Stimulated activated CD4-positive, alpha-beta T cell treated with anti-CD3 and anti-CD28 coated beads, TNF-alpha, amount 100 ng/mL, for 48 hours (primary cell): ENCODE data around the gene TBC1D19.
"Not testable (repeated sequence)": the region's sequence is repeated elsewhere in the genome, so short reads cannot be mapped to it uniquely, and the experiment has no call there.

Experiments
- DNase-seq, 3 donors: peaks; one replicate each; pipeline ENCODE4 v3.0.0-alpha.2; 2020; ENCODE audit warnings: low read depth in 3 of 3

Gene TBC1D19

DNA sequence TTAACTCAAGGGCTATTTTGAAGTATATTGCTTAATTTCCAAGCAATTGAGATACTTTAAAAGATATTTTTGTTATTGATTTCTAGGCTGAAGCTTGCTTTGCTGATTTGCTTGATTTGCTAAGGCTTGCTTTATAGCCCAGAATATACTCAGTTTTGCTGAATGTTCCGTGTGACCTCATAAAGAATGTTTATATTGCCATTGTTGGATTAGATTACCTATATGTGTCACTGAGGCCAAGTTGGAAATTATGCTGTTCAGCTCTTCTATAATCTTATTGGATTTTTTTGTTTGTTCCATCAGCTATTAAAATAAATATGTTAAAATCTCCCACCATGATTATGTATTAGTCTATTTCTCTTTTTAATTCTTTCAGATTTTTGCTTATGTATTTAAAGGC lies 13.0 kb downstream of the TBC1D19 start:
- no peak for DNase-seq

DNA sequence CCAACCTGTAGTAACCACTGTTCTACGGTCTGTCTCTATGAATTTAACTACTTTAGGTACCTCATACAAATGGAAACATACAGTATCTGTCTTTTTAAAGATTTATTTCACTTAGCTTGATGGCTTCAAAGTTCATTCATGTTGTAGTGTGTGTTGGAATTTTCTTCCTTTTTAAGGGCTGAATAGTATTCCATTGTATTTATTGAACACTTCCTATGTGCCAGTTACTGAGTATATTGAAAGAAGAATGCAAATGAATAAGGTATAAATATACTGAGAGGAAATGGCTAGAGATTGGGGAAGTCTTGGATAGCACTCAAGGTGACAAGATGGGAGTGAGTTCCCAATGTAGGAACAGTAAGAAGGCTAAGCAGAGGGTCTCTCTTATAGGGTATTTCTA lies 17.3 kb downstream of the TBC1D19 start:
- DNase-seq = no peak

DNA sequence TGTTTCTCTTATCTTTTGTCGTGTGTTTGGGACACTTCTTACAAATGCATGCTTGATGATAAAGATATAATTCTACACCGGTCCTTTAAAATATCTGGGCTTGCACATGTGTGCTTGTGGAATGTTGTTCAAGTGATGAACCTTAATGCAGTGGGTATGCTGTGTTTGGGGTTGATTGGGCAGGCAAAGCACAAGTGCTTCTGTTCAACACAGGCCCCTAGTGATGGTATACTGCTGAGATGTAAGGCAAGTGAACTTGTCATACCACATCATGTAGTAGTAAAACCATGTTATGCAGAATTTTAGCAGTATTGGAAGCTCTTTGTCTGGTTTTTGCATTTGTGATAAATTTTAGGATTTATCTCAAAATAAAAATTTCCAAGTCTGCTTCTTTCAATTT lies 23.9 kb downstream of the TBC1D19 start:
- DNase-seq = no peak

DNA sequence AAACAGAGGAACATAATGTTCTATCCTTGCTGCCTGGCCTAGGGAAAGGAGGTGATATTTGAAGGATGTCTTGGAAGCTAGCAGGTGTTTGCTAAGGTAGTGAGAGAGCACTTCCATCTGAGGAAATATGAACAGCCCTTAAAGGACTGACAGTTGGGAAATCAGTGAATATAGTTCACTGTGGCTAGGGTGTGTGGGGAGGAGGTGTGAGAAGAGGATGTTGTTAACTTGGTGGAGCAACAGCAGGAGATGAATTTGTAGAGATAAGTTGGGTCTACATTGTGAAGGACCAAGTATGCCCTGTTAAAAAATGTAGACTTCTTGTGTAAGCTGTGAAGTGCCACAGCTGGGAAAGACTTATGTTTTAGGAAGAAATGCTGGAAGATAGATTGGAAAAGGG lies 25.5 kb downstream of the TBC1D19 start:
- no peak for DNase-seq

DNA sequence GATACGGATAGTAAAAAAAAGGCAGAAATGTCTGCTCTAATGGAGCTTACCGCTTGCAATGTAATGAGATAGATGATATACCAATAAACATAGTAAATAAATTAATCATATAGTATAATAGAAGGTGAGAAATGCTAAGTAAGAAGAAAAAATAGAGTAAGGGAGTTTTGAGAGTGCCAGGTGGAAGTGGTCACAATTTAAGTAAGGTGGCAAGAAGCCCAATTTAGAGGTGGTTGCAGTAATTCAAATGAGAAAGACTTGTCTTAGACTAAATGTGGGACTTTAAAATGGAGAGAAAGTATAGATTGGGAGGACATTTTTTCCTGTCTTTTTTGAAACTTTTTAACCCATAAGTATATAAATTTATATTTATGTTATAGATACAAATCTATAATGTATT lies 26.0 kb downstream of the TBC1D19 start:
- no peak for DNase-seq

DNA sequence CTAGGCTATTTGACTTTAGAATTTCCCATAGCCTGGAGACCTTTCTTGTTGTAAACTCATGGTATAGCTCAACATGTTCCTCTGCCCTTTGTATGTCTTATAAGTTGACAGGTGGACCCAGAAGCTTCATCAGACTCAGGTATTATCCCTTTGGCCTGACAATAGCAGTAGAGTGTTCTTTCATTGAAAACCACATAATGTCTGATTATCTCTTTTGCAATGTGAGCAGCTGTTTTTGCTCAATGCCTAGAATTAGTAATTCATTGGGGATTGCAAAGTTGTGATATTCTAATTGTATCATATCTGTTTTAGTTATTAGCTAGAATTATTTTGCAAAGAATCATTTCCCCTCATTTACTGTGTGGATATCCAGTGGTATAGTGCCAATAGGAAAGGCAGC lies 27.5 kb downstream of the TBC1D19 start:
- no peak for DNase-seq

DNA sequence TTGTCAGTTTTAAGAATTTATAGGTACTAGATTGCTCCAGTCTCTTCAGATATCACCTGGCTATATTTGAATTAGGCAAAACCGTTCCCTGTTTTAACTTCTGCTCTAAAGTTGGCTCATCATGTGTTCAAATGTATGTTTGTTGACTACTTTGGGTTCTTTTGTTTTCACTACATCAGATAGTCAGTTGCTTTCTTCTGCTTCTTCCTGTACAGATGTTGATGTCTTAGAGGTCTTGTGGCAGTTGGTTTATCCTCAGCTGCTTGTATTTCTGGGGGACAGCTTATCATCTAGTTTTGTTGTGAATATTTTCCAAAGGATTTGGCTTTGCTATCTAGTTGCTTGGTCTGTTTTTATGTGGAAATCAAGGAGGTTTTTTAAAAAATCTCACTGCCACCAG lies 28.0 kb downstream of the TBC1D19 start:
- DNase-seq = no peak

DNA sequence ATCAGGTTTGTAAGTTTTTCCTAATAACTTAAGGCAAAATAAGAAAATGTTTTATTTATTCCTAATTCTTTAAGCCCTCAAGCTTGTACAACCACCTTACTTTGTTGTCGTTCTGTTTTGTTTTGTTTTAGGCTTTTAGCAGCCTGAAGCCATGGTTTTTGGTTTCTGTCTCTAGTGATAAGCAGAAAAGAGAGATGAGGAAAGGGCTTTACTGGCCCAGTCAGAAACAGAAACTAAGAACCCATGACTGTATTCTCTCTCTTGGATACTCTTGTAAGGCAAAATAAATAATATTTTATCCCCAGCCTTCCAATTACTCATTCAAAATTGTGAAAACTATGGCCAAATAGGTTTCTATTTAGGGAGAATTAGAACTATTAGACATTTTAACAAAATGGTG lies 29.4 kb downstream of the TBC1D19 start:
- no peak for DNase-seq

DNA sequence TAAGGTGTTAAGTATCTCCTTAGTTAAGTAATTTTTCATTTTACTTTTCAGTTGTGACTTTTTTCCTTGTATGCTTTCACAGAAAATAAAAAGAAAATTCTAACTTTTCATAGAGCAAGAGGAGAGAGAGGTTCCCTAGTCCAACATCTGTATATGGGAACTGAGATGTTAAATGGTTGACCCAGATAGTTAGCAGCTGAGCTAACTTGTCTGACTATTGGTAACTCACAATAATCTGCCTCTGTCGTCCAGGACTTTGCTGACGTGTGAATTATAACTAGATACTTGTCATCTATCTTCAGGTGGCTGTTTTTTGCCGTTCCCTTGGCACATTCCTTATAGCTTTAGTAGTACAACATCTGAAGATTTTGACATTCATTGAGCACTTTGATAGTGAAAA lies 29.9 kb downstream of the TBC1D19 start:
- DNase-seq = no peak

DNA sequence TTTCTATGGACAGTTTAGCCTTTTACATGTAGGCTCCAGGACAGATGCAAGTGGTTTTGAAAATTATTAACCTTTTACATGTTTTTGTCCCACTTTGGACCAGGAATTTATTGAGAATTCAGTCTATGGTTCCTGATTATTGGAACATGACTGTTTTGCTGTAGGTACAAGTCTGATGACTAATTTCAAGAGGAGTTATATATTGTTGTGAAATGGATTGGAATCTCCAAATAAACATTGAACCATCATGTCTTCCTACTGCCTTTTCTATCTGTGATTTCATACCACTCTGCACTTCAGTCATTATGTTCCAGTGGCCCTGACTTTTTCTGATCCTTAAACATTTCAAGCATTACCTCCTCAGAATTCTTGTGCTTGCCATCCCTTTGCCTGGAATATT lies 35.9 kb downstream of the TBC1D19 start:
- DNase-seq = no peak

DNA sequence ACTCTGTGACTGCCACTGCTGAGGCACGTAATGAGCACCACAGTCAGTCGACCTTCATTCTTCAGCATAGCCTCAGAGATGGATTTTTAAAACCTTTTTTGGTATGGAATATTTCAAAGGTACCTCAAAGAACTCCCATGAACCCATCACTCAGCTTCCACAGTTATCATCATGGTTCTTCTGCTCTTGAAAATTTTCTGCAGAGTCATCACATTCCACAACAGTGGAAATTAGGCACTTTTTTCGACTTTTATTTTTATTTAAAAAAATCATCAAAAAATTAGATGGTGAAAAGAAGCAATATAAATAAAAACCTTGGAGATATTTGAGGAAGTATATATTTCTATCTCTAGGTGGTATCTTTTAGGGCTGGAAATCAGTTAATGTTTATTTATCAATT lies 37.5 kb downstream of the TBC1D19 start:
- no peak for DNase-seq

DNA sequence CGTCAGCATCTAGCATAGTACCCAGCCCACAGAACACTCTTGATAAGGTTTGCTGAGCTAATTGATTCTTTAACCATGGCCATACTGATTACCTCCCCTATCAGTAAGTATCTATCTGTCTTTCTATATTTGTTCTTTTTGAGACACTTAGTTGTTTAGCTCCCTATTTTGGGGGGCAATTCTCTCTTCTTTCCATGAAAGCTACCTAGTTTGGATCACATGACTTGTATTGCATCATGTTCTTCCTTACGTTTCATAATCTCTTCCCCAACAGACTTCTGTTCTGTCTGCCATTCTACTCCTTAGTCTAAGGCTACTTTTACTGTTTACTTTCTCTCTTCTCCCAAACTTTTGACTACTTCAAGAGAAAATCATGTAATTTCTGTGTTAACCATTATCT lies 39.0 kb downstream of the TBC1D19 start:
- DNase-seq = no peak

DNA sequence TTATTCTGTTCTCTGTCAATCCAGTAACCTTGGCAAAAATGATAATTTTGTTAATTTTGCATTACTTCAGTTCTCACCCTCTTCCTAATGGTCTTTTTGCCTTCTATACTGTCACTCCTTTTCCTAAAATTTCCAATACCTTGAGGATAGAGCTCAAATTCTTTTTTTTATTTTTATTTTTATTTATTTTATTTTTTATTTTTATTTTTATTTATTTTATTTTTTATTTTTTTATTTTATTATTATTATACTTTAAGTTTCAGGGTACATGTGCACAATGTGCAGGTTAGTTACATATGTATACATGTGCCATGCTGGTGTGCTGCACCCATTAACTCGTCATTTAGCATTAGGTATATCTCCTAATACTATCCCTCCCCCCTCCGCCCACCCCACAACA lies 42.8 kb downstream of the TBC1D19 start:
- DNase-seq = not testable (repeated sequence)

DNA sequence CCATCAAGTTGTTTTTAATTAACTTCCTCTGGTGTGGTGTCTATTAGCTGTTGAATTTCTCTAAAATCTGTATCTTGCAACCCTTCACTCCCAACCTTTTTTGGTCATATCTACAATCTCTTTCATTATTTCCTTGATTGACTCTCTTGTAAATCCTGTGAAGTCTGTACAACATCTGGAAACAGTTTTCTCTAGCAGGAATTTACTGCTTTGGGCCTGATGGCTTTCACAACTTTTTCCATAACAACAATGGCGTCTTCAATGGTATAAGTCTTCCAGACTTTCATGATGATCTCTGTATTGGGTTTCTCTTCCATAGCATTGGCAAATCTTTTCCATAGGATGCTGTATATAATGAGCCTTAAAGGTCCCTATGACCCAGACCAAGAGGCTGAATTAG lies 49.0 kb downstream of the TBC1D19 start:
- no peak for DNase-seq

DNA sequence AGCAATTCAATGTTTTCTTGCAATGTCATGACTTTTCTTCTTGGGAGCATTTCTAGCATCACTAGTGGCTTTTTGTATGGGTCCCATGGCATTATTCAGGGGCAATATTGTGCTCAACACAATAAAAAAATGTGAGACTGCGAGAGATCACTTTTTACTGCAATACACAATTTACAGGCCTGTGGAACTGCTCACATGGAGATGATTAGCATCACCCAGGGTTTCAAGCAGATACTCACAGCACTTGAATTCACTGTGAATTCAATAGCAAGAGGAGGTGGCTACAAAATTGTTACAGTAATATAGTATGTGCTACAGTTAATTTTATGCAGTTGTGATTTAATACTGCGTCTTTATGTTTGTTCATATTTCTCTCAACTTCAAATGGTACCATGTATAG lies 50.4 kb downstream of the TBC1D19 start:
- no peak for DNase-seq

DNA sequence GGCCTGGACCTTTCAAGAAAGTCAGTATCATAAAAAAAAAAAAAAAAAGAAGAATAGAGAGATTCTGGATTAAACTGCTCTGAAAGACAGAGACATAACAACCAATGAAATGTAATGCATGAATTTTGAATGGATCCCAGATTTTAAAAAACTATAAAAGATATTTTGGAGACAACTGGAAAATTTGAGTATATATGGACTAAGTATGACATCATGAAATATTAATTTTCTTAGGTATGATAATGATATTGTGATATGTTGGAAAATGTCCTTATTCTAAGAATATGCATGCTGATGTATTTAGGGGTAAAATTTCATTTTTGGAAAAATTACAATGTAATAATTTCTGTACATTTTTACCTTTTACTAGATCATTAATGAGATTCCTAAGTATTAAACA lies 52.6 kb downstream of the TBC1D19 start:
- DNase-seq = no peak

DNA sequence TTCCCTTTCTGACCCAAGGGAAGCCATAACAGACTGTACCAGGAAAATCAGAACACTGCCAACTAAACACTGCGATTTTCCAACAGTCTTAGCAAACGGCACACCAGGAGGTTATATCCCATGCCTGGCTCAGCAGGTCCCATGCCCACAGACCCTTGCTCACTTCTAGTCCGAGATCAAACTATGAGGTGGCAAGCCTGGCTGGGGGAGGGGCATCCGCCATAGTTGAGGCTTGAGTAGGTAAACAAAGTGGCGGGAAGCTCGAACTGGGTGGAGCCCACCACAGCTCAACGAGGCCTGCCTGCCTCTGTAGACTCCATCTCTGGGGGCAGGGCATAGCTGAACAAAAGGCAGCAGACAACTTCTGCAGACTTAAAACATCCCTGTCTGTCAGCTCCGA lies 56.8 kb downstream of the TBC1D19 start:
- DNase-seq = not testable (repeated sequence)

DNA sequence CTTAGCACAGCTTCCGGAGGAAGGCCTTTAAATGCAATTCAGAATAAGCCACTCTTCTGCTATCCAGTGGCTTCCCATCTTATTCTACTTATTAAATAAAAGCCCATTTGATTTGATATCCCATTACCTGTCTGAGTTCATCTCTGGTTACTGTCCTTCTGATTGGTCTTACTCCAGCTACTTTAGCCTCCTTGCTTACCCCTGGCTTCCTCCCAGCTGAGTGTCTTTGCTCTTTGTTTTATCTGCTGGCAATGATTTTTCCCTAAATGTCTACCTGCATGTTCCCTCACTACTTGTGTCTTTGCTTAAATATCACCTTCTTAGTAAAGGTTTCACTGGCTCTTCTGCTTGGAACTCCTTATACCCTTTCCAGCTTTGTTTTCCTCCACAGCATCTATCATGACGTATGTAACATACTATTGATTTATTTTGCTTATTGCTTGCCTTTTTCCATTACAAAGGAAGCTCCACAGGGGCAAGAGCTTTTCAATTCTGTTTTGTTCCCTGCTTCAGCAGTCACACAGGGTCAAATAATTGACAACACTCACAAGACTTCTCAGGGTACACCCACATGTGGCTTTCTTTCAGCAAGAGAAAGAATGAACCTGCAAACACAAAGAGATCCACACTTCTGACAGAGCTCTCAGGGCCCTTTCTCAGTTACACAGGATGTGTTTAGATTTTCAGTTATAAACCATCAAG lies 63.8 kb downstream of the TBC1D19 start:
- DNase-seq = no peak

DNA sequence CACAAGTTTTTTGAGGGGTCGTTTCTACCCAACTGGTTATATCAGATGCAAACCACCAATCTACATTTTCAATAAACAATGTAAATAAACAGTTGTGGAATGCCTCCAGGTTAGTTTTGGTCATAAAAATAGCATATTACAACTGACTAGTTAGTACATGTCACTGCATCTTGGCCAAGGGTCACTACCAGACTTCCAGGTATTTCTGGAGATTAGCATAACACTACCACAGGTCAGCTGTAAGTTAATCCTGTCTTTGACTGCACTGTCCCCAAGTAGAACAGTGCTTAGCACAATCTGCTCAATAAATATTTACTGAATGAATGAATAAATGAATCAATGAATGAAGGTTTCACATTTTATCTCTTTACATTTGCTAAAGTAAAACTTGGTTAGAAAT lies 64.4 kb downstream of the TBC1D19 start:
- DNase-seq = no peak

DNA sequence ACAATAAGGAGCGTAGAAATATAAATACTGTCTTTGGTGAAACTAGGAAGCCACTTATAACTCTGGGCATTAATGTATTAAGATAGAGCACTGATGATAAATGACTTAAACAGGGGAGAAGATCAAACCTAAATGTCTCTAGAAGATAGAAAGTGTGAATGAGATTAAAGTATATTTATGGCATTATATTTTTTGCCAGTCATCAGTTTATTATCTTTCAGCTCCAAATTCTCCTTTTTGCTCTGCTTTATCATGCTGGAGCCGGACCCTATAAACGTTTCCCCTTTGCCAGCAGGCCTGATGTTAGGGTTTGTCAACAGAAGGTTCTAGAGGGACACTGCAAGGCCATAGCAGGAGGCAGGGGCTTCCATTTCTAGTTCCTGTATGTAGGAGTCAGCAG lies 76.4 kb downstream of the TBC1D19 start:
- no peak for DNase-seq

DNA sequence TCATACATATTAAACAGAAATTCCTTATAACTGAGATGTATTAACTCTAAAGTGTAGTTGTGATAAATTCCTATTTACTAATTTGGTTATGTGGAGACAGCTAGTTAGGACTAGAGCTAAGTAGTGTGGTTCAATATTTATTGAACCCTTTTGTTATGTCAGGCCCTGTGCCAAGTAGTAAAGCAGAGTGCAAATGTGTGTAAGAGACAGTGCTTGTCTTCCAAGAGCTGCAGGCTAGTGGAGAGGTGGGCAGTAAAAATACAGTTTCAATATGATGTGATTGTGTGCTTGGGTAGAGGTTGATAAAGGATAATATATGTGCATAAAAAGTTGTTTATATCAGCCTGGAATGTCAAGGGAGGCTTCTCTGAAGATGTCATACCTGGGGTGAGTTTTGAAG lies 80.0 kb downstream of the TBC1D19 start:
- DNase-seq = no peak

DNA sequence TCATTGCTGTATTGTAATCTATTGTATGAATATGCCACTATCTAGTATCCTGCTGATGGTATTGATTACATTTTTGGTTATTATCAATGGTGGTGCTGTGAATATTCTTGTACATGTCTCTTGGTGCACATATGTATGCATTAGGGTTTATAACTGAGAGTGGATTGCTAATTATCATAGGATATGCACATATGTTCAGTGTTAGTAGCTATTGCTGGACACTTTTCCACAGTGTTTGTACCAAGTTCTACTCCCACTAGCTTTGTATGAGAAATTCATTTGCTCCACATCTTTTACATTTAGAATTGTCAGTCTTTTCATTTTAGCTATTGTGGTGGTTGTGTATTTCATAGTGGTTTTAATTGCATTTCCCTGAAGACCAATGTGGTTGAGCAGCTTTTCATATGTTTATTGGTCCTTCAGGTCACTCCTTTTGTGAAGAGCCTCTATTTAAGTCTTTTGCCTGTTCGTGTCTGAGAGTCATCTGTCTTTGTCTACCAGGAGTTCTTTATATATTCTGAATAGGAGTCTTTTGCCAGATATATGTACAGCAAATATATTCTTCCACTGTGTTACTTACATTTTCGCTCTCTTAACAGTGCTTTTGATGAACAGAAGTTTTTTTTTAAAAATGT lies 87.1 kb downstream of the TBC1D19 start:
- no peak for DNase-seq

DNA sequence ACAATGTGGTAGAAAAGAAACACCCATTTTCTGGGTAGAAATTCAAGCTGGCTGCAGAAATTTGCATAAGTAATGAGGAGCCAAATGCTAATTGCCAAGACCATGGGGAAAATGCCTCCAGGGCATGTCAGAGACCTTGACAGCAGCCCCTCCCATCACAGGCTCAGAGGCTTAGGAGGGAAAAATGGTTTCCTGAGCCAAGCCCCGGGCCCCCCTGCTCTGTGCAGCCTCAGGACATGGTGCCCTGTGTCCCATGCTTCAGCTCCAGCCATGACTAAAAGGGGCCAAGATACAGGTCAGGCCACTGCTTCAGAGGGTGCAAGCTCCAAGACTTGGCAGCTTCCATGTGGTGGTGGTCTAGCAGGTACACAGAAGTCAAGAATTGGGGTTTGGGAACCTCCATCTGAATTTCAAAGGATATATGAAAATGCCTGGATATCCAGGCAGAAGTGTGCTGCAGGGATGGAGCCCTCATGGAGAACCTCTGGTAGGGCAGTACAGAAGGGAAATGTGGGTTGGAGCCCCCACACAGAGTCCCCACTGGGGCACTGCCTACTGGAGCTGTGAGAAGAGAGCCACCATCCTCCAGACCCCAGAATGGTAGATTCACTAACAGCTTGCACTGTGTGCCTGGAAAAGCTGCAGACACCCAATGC lies 95.3 kb downstream of the TBC1D19 start:
- DNase-seq = not testable (repeated sequence)
